HepG2 (cell line): ENCODE results near the gene AFF4. TPM values are rescaled to one million over a fixed set of nuclear protein-coding genes. Genes with fewer than 3 reads are reported as not detected.

Experiments
- BCL3 ChIP-seq: sonication (generic); formaldehyde crosslinking; IDR thresholded peaks from 2 replicates; pipeline ENCODE4 v1.5.1; 2020; ENCODE audit warnings: mild to moderate bottlenecking, missing genetic modification reagents, moderate library complexity
- CEBPZ ChIP-seq: IDR thresholded peaks from 2 replicates; pipeline ENCODE4 v1.6.1; 2012; ENCODE audit warnings: low read length, improper control_type of control experiment
- FOXA3 ChIP-seq: IDR thresholded peaks from 2 replicates; pipeline ENCODE4 v1.6.1; 2016; ENCODE audit warnings: missing genetic modification reagents, missing compliant biosample characterization
- HCFC1 ChIP-seq: fragments of 150-350 bp; IDR thresholded peaks from 2 replicates; pipeline ENCODE4 v1.6.1; 2014; ENCODE audit warnings: low read depth, low read length
- KLF11 ChIP-seq: IDR thresholded peaks from 2 replicates; pipeline ENCODE4 v1.6.1; 2016; ENCODE audit warnings: missing compliant biosample characterization
- KLF9 ChIP-seq: IDR thresholded peaks from 2 replicates; pipeline ENCODE4 v1.6.1; 2016; ENCODE audit warnings: low read depth
- LBX2 ChIP-seq: sonication (generic); formaldehyde crosslinking; IDR thresholded peaks from 2 replicates; pipeline ENCODE4 v1.5.0; 2020; ENCODE audit warnings: missing genetic modification reagents, mild to moderate bottlenecking, borderline replicate concordance
- RELA ChIP-seq: sonication (generic); formaldehyde crosslinking; IDR thresholded peaks from 2 replicates; pipeline ENCODE4 v1.4.0; 2020; ENCODE audit warnings: missing genetic modification reagents
- RERE ChIP-seq: IDR thresholded peaks from 2 replicates; pipeline ENCODE4 v1.6.1; 2016; ENCODE audit warnings: low read depth, missing genetic modification reagents, missing compliant biosample characterization
- YEATS2 ChIP-seq: sonication (generic); formaldehyde crosslinking; IDR thresholded peaks from 2 replicates; pipeline ENCODE4 v1.4.0; 2020; ENCODE audit warnings: missing genetic modification reagents, borderline replicate concordance
- ZNF343 ChIP-seq: sonication (generic); formaldehyde crosslinking; IDR thresholded peaks from 2 replicates; pipeline ENCODE4 v1.4.0; 2020; ENCODE audit warnings: mild to moderate bottlenecking, missing genetic modification reagents
- ZNF501 ChIP-seq: sonication (generic); formaldehyde crosslinking; IDR thresholded peaks from 2 replicates; pipeline ENCODE4 v1.5.1; 2020; ENCODE audit warnings: mild to moderate bottlenecking, moderate library complexity, missing genetic modification reagents
- ZNF841 ChIP-seq: sonication (generic); formaldehyde crosslinking; IDR thresholded peaks from 2 replicates; pipeline ENCODE4 v1.8.1; 2023; ENCODE audit warnings: missing genetic modification reagents, borderline replicate concordance
- ZUFSP ChIP-seq: sonication (generic); formaldehyde crosslinking; IDR thresholded peaks from 2 replicates; pipeline ENCODE4 v1.9.0; 2021; ENCODE audit warnings: missing genetic modification reagents, mild to moderate bottlenecking, borderline replicate concordance
- polyA plus RNA-seq, 8 experiments: library from polyadenylated mRNA; depleted of rRNA in 3 of 8; stranded (reverse) in 7 of 8; unstranded in 1 of 8; fragments of >200 nt; fragmentation: Illumina TruSeq in 4 of 8; extraction: Trizol in 4 of 8; gene quantifications; 2 replicates each; pipeline versions ENCODE4 v1.2.1 to v1.2.3, GENCODE V29; 2011 to 2016; ENCODE audit warnings: low read depth in 4 of 8, missing spikeins in 1 of 8, mixed read lengths in 1 of 8; ENCODE audit not compliant: insufficient read depth in 1 of 8
- total RNA-seq, 5 experiments: library from RNA; depleted of rRNA; stranded (reverse); fragments of >200 nt; fragmentation: Illumina TruSeq; extraction: Trizol; gene quantifications; 2 replicates each; pipeline ENCODE4 v1.2.3, GENCODE V29; 2016; ENCODE audit warnings: low read depth in 1 of 5

The AFF4 gene
- total and polyA plus RNA-seq, 2 of the 13 experiments (the other 11 are each of a cell fraction or from before 2014, with no cell fraction given): 22.1 to 25.5 TPM

- TF ChIP-seq RELA (CRISPR knock-in tag) (no peak), ZNF501 (CRISPR knock-in tag) (peak; percentile 92), KLF9 (CRISPR knock-in tag) (no peak), BCL3 (CRISPR knock-in tag) (peak; percentile 76; the same call in 1 of the 2 replicates), ZUFSP (no peak), CEBPZ (no peak), LBX2 (CRISPR knock-in tag) (no peak), HCFC1 (peak; percentile 42), ZNF841 (CRISPR knock-in tag) (no peak), YEATS2 (CRISPR knock-in tag) (peak; percentile 93; the same call in 1 of the 2 replicates), RERE (CRISPR knock-in tag) (no peak), FOXA3 (CRISPR knock-in tag) (0 out of 2 replicates have a peak, but pooled peaks have one; percentile 37), KLF11 (CRISPR knock-in tag) (no peak; the same call in 1 of the 2 replicates), ZNF343 (CRISPR knock-in tag) (no peak)
These were observed 96.9 kb downstream of the AFF4 start, which contains the start of the genes GDF9 and UQCRQ (continued) for GRCh38 chr5:132866342-132867045.
